Measurements from ENCODE around the gene ZNF296. TPM values are rescaled to one million over a fixed set of nuclear protein-coding genes. Genes with fewer than 3 reads are reported as not detected.

ZNF296 gene
- total RNA-seq, 1 experiment from 2014 or later = 13.8 TPM

GRCh38 chr19:45046355-45046754 is 29.9 kb downstream of the ZNF296 start (continued):
- TF ChIP-seq MLX (CRISPR knock-in tag; IDR thresholded peaks at IDR 0.05) = no peak
- TF ChIP-seq, protein P1, sequence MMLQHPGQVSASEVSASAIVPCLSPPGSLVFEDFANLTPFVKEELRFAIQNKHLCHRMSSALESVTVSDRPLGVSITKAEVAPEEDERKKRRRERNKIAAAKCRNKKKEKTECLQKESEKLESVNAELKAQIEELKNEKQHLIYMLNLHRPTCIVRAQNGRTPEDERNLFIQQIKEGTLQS (CRISPR knock-in tag; conservative IDR thresholded peaks at IDR 0.05) = no peak
- TF ChIP-seq TEAD1 (CRISPR knock-in tag; IDR thresholded peaks at IDR 0.05) = no peak
- no peak for TF ChIP-seq CREB1 (CRISPR knock-in tag; IDR thresholded peaks at IDR 0.05)
- no peak for TF ChIP-seq ZNF263 (CRISPR knock-in tag; IDR thresholded peaks at IDR 0.05; ENCODE audit: low read depth)
- no peak for TF ChIP-seq JAZF1 (CRISPR knock-in tag; IDR thresholded peaks at IDR 0.05)
- TF ChIP-seq, protein P2, sequence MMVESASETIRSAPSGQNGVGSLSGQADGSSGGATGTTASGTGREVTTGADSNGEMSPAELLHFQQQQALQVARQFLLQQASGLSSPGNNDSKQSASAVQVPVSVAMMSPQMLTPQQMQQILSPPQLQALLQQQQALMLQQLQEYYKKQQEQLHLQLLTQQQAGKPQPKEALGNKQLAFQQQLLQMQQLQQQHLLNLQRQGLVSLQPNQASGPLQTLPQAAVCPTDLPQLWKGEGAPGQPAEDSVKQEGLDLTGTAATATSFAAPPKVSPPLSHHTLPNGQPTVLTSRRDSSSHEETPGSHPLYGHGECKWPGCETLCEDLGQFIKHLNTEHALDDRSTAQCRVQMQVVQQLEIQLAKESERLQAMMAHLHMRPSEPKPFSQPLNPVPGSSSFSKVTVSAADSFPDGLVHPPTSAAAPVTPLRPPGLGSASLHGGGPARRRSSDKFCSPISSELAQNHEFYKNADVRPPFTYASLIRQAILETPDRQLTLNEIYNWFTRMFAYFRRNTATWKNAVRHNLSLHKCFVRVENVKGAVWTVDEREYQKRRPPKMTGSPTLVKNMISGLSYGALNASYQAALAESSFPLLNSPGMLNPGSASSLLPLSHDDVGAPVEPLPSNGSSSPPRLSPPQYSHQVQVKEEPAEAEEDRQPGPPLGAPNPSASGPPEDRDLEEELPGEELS (CRISPR knock-in tag; IDR thresholded peaks at IDR 0.05) = no peak
- TF ChIP-seq, protein P3, sequence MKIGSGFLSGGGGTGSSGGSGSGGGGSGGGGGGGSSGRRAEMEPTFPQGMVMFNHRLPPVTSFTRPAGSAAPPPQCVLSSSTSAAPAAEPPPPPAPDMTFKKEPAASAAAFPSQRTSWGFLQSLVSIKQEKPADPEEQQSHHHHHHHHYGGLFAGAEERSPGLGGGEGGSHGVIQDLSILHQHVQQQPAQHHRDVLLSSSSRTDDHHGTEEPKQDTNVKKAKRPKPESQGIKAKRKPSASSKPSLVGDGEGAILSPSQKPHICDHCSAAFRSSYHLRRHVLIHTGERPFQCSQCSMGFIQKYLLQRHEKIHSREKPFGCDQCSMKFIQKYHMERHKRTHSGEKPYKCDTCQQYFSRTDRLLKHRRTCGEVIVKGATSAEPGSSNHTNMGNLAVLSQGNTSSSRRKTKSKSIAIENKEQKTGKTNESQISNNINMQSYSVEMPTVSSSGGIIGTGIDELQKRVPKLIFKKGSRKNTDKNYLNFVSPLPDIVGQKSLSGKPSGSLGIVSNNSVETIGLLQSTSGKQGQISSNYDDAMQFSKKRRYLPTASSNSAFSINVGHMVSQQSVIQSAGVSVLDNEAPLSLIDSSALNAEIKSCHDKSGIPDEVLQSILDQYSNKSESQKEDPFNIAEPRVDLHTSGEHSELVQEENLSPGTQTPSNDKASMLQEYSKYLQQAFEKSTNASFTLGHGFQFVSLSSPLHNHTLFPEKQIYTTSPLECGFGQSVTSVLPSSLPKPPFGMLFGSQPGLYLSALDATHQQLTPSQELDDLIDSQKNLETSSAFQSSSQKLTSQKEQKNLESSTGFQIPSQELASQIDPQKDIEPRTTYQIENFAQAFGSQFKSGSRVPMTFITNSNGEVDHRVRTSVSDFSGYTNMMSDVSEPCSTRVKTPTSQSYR (CRISPR knock-in tag; IDR thresholded peaks at IDR 0.05) = no peak
- TF ChIP-seq, protein P4, sequence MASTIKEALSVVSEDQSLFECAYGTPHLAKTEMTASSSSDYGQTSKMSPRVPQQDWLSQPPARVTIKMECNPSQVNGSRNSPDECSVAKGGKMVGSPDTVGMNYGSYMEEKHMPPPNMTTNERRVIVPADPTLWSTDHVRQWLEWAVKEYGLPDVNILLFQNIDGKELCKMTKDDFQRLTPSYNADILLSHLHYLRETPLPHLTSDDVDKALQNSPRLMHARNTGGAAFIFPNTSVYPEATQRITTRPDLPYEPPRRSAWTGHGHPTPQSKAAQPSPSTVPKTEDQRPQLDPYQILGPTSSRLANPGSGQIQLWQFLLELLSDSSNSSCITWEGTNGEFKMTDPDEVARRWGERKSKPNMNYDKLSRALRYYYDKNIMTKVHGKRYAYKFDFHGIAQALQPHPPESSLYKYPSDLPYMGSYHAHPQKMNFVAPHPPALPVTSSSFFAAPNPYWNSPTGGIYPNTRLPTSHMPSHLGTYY (CRISPR knock-in tag; IDR thresholded peaks at IDR 0.05) = no peak

GRCh38 chr19:45045671-45046353 is 30.5 kb downstream of the ZNF296 start:
- H3K27ac Mint-ChIP-seq = peak overlapping the region; percentile 24; the same call in 1 of the 2 replicates
- ChIA-PET POLR2A (no interaction called here), CTCF (interaction anchor here (0.5 to 7.3 kb wide), 3 partner anchors 13 to 189 kb away, joined by 4 to 37 read pairs (median 7); no protein-coding TSS in a partner anchor)
- DNase-seq (ENCODE audit: low spot score) (no peak), ATAC-seq (no peak)
- TF ChIP-seq ELF4 (CRISPR knock-in tag; IDR thresholded peaks at IDR 0.05; ENCODE audit: low read depth) (no peak), GABPB1 (CRISPR knock-in tag; IDR thresholded peaks at IDR 0.05) (0 out of 2 replicates have a peak, but pooled peaks have one; percentile 30)
- H3K9me3 Mint-ChIP-seq = no peaks in the 10 kb centered on the region
- H3K4me1 Mint-ChIP-seq = no peaks in the 10 kb centered on the region
- no peaks in the 10 kb centered on the region for H3K27me3 Mint-ChIP-seq (ENCODE audit: low read depth)
- peaks cover 39% of the 10 kb centered on the region for H3K36me3 Mint-ChIP-seq
- no peak overlapping the region for H3K4me3 Mint-ChIP-seq

- Mint-ChIP-seq H3K36me3 (peaks cover 47% of the 10 kb centered on the region), H3K9me3 (no peaks in the 10 kb centered on the region), H3K27me3 (ENCODE audit: low read depth) (no peaks in the 10 kb centered on the region), H3K27ac (no peak overlapping the region), H3K4me1 (peaks cover 10% of the 10 kb centered on the region), H3K4me3 (no peak overlapping the region; the same call in 1 of the 2 replicates)
- no peak for DNase-seq (ENCODE audit: low spot score)
- POLR2A ChIA-PET = no interaction called here
- CTCF ChIA-PET = interaction anchor here (7.3 kb wide), 1 partner anchor 18 kb away, joined by 37 read pairs; no protein-coding TSS in a partner anchor
- no peak for ATAC-seq
- TF ChIP-seq CBFB (CRISPR knock-in tag; IDR thresholded peaks at IDR 0.05; ENCODE audit: low read depth) (no peak), ETV6 (CRISPR knock-in tag; IDR thresholded peaks at IDR 0.05) (no peak), TCF7 (CRISPR knock-in tag; IDR thresholded peaks at IDR 0.05; ENCODE audit: low read depth) (no peak), ZMAT4 (CRISPR knock-in tag; IDR thresholded peaks at IDR 0.05) (no peak)
- TF ChIP-seq, protein P5, sequence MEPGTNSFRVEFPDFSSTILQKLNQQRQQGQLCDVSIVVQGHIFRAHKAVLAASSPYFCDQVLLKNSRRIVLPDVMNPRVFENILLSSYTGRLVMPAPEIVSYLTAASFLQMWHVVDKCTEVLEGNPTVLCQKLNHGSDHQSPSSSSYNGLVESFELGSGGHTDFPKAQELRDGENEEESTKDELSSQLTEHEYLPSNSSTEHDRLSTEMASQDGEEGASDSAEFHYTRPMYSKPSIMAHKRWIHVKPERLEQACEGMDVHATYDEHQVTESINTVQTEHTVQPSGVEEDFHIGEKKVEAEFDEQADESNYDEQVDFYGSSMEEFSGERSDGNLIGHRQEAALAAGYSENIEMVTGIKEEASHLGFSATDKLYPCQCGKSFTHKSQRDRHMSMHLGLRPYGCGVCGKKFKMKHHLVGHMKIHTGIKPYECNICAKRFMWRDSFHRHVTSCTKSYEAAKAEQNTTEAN (CRISPR knock-in tag; IDR thresholded peaks at IDR 0.05) = no peak
- TF ChIP-seq, protein P6, sequence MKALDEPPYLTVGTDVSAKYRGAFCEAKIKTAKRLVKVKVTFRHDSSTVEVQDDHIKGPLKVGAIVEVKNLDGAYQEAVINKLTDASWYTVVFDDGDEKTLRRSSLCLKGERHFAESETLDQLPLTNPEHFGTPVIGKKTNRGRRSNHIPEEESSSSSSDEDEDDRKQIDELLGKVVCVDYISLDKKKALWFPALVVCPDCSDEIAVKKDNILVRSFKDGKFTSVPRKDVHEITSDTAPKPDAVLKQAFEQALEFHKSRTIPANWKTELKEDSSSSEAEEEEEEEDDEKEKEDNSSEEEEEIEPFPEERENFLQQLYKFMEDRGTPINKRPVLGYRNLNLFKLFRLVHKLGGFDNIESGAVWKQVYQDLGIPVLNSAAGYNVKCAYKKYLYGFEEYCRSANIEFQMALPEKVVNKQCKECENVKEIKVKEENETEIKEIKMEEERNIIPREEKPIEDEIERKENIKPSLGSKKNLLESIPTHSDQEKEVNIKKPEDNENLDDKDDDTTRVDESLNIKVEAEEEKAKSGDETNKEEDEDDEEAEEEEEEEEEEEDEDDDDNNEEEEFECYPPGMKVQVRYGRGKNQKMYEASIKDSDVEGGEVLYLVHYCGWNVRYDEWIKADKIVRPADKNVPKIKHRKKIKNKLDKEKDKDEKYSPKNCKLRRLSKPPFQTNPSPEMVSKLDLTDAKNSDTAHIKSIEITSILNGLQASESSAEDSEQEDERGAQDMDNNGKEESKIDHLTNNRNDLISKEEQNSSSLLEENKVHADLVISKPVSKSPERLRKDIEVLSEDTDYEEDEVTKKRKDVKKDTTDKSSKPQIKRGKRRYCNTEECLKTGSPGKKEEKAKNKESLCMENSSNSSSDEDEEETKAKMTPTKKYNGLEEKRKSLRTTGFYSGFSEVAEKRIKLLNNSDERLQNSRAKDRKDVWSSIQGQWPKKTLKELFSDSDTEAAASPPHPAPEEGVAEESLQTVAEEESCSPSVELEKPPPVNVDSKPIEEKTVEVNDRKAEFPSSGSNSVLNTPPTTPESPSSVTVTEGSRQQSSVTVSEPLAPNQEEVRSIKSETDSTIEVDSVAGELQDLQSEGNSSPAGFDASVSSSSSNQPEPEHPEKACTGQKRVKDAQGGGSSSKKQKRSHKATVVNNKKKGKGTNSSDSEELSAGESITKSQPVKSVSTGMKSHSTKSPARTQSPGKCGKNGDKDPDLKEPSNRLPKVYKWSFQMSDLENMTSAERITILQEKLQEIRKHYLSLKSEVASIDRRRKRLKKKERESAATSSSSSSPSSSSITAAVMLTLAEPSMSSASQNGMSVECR (CRISPR knock-in tag; IDR thresholded peaks at IDR 0.05; ENCODE audit: borderline replicate concordance) = no peak
Observed at GRCh38 chr19:45041125-45041524, 35.2 kb downstream of the ZNF296 start.
